GM12864 (cell line): ENCODE results near the gene PDE7B.

Source experiments
- DNase-seq: peaks from one replicate; pipeline ENCODE4 v3.0.0-alpha.2; 2011; ENCODE audit warnings: low read depth
- H3K4me3 ChIP-seq: 2 replicates; pipeline ENCODE4 v1.5.1; 2011; ENCODE audit warnings: mild to moderate bottlenecking, low read depth, low read length, control low read depth
- CTCF ChIP-seq: IDR thresholded peaks from 2 replicates; pipeline ENCODE4 v1.5.1; 2011; ENCODE audit warnings: low read depth, mild to moderate bottlenecking, moderate library complexity, low read length, control low read depth, inconsistent platforms; ENCODE audit errors: missing control alignments

PDE7B gene

GRCh38 chr6:135871878-135872277 lies 20.4 kb downstream of the PDE7B start:
- DNase-seq: no peak
- no peak overlapping the region for H3K4me3 ChIP-seq
- TF ChIP-seq CTCF: no peak

DNA sequence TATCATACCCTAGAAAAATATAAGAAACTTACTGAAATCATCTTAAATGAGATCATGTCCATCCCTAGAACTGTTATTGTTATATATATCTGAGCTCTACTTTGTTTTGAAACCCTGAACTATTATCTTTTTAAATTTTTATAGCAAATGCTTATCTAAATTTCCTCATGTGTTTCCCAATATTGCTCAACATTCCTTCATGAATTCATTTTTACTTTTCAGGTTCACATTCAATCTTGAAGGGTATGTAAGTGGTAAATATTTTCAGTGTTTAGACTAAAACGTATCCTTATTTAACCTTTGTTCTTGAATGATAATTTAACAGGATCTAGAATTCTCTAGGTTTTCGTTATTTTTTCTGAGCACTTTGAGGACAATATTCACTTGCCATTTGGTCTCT lies 23.9 kb downstream of the PDE7B start:
- TF ChIP-seq CTCF: no peak
- no peak overlapping the region for H3K4me3 ChIP-seq
- DNase-seq: no peak

- no peak for TF ChIP-seq CTCF
- no peak overlapping the region for H3K4me3 ChIP-seq
- no peak for DNase-seq
Observed at GRCh38 chr6:135876058-135876457, 24.6 kb downstream of the PDE7B start.

- no peak for TF ChIP-seq CTCF
- no peak for DNase-seq
- H3K4me3 ChIP-seq: no peak overlapping the region
Observed at GRCh38 chr6:135877666-135878065, 26.2 kb downstream of the PDE7B start.

DNA sequence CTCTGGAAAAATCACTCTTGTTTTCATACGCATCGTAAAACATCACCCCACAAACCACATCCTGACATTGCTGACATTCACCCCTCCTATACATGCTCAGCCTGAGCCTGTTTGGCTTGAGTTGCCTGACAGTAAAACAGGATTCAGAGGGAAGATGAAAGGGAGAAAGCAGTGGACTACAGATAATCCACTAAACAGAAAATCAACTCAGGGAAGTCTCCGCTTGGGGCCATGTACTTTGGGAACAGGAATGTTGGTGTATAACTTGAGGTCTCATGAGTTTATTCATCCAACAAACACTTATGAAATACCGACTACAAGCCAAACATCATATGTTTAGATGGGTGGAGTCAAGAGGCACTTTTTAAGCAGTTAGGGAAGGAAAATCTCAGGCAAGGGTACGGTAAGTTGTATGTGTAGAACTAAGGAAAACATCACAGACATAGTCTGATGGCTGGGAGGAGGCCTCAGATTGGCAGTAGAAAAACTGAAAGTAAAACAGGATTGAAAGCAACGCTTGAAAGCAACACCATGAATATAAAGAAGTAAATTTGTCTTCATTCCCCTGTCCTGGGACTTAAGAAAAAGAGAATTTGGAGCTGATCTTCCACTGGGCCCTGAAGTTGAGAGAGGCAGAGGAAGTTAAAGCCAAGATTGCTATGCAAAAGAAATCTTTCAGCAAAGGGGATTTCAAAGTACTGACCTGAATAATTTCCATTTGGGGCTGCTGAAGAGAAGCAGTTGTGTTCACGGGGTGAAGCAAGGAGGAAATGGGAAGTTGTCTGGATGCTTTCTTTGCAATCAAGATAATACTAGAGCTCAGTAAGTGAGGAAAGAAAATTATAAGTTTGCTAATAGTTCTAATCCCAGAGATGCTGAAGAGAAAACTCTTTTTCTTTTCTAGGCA lies 28.8 kb downstream of the PDE7B start:
- peak; percentile 58 for DNase-seq
- H3K4me3 ChIP-seq: peak overlapping the region; percentile 36
- no peak for TF ChIP-seq CTCF

- DNase-seq: no peak
- no peak for TF ChIP-seq CTCF
- no peak overlapping the region for H3K4me3 ChIP-seq
Observed at GRCh38 chr6:135883045-135883444, 31.5 kb downstream of the PDE7B start.

DNA sequence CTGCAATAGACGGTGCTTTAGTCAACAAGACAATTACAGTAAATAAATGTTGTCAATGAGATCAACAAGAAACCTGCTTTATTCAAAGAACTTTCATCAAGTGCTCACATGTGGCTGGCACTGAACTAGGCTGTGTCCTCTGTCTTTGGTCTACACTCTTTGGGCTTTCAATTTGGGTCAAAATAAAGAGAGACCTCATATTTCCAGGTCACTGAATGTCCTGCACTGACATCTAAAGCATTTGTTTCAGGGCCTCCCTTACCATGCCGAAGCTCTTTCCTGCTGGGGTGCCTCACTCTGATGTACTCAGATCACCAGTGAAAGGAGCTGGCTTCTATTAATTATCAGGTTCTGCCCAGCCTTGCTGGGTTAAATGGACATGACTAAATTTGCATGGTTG lies 32.0 kb downstream of the PDE7B start:
- no peak for TF ChIP-seq CTCF
- no peak overlapping the region for H3K4me3 ChIP-seq
- DNase-seq: no peak
